ENCODE data around the gene PPP1R7. TPM values are rescaled to one million over a fixed set of nuclear protein-coding genes. Genes with fewer than 3 reads are reported as not detected.

The PPP1R7 gene
- total RNA-seq, 2 donors from 2014 or later, result 54.8 to 109 TPM

DNA sequence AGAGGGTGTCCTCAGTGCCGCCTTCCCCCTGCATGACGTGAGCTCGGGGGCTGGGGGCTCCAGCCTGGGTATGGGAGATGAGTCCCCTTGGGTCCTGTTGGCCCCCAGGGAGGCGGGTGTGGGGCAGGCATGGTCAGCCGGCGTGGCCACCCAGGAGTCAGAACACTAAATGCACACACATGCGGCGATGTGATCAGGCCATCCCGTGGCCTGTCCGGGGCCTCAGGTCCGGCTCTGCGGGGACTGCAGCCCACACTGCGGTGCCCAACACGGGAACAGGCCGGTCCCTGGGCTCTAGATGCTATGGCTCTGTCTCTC, 52.0 kb downstream of the PPP1R7 start:
- Mint-ChIP-seq H3K4me1 (ENCODE audit: low read depth in 2 of 2) (no peaks in the 10 kb centered on the region), H3K27me3 (no peaks in the 10 kb centered on the region), H3K27ac (no peak overlapping the region), H3K36me3 (no peaks in the 10 kb centered on the region), H3K4me3 (no peak overlapping the region), H3K9me3 (no peaks in the 10 kb centered on the region)
- DNase-seq (ENCODE audit: low spot score), result no peak
- no peak for ATAC-seq

GRCh38 chr2:241202681-241203080, 52.4 kb downstream of the PPP1R7 start:
- H3K27ac Mint-ChIP-seq, result no peak overlapping the region
- H3K27me3 Mint-ChIP-seq, result no peaks in the 10 kb centered on the region
- H3K4me3 Mint-ChIP-seq, result no peak overlapping the region
- H3K36me3 Mint-ChIP-seq, result no peaks in the 10 kb centered on the region
- no peaks in the 10 kb centered on the region for H3K9me3 Mint-ChIP-seq
- ATAC-seq, result no peak
- no peaks in the 10 kb centered on the region for H3K4me1 Mint-ChIP-seq (ENCODE audit: low read depth in 2 of 2)
- DNase-seq (ENCODE audit: low spot score), result peak; percentile 60

GRCh38 chr2:241203218-241204009, 53.1 kb downstream of the PPP1R7 start:
- H3K4me1 Mint-ChIP-seq (ENCODE audit: low read depth in 2 of 2), result no peaks in the 10 kb centered on the region
- DNase-seq (ENCODE audit: low spot score) (peak; percentile 45), ATAC-seq (no peak)
- H3K9me3 Mint-ChIP-seq, result no peaks in the 10 kb centered on the region
- H3K4me3 Mint-ChIP-seq, result no peak overlapping the region
- H3K27me3 Mint-ChIP-seq, result no peaks in the 10 kb centered on the region
- no peak overlapping the region for H3K27ac Mint-ChIP-seq
- no peaks in the 10 kb centered on the region for H3K36me3 Mint-ChIP-seq

GRCh38 chr2:241204010-241204384, 53.7 kb downstream of the PPP1R7 start:
- Mint-ChIP-seq H3K9me3 (no peaks in the 10 kb centered on the region), H3K27me3 (no peaks in the 10 kb centered on the region), H3K27ac (no peak overlapping the region), H3K4me1 (ENCODE audit: low read depth in 2 of 2) (no peaks in the 10 kb centered on the region), H3K4me3 (no peak overlapping the region), H3K36me3 (no peaks in the 10 kb centered on the region)
- DNase-seq (ENCODE audit: low spot score) (peak; percentile 54), ATAC-seq (no peak)

- no peak overlapping the region for H3K27ac Mint-ChIP-seq
- H3K27me3 Mint-ChIP-seq, result no peaks in the 10 kb centered on the region
Measured at GRCh38 chr2:241204490-241204889, 54.2 kb downstream of the PPP1R7 start.

GRCh38 chr2:241205086-241205485, 54.8 kb downstream of the PPP1R7 start:
- no peak overlapping the region for H3K4me3 Mint-ChIP-seq
- DNase-seq (ENCODE audit: low spot score), result peak; percentile 58
- no peak for ATAC-seq
- no peaks in the 10 kb centered on the region for H3K27me3 Mint-ChIP-seq
- no peak overlapping the region for H3K27ac Mint-ChIP-seq
- no peaks in the 10 kb centered on the region for H3K36me3 Mint-ChIP-seq
- no peaks in the 10 kb centered on the region for H3K9me3 Mint-ChIP-seq
- no peaks in the 10 kb centered on the region for H3K4me1 Mint-ChIP-seq (ENCODE audit: low read depth in 2 of 2)

More at GRCh38 chr2:241204490-241204889, 54.2 kb downstream of the PPP1R7 start:
- peak; percentile 48 for DNase-seq (ENCODE audit: low spot score)
- Mint-ChIP-seq H3K9me3 (no peaks in the 10 kb centered on the region), H3K4me3 (no peak overlapping the region), H3K36me3 (no peaks in the 10 kb centered on the region), H3K4me1 (ENCODE audit: low read depth in 2 of 2) (no peaks in the 10 kb centered on the region)
- ATAC-seq, result no peak

DNA sequence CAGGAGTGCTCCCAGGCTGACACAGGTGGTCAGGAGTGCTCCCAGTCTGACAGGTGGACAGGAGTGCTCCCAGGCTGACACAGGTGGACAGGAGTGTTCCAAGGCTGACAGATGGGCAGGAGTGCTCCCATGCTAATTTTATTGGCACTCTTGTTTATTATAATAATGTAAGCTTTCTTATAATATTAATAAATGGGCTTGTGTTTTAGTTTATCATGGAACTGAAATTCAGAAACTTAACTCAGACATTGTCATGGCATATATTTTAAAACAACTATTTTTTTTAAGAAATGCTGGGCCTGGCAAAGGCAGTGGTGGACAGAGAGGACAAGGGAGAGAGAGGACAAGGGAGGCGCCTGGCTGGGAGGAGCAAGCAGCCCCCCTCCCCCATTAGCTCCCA, 56.9 kb downstream of the PPP1R7 start:
- no peak for ATAC-seq
- H3K4me1 Mint-ChIP-seq (ENCODE audit: low read depth in 2 of 2), result no peaks in the 10 kb centered on the region
- no peaks in the 10 kb centered on the region for H3K36me3 Mint-ChIP-seq
- no peak for DNase-seq (ENCODE audit: low spot score)
- H3K9me3 Mint-ChIP-seq, result no peaks in the 10 kb centered on the region
- no peak overlapping the region for H3K4me3 Mint-ChIP-seq
- H3K27ac Mint-ChIP-seq, result no peak overlapping the region
- H3K27me3 Mint-ChIP-seq, result no peaks in the 10 kb centered on the region

DNA sequence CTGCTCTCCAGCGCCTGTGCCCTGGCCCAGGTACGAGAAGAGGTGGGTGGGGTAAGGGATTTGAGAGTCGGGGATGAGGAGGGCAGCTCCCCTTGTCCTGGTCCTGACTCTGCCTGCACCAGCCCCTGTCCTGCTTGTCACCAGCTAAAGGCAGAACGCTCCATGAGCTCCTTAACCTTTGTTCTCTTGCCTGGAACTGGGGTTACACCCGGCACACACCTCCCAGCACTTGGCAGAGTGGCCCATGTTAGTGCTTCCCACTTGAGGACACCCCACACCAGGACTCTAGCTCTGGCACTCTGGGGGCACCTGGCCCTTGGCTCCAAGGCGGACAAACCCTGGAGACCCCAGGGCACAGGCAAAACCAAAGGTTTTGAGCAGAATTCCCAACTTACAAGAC, 57.4 kb downstream of the PPP1R7 start:
- Mint-ChIP-seq H3K9me3 (no peaks in the 10 kb centered on the region), H3K4me3 (no peak overlapping the region), H3K27ac (no peak overlapping the region), H3K36me3 (no peaks in the 10 kb centered on the region), H3K27me3 (no peaks in the 10 kb centered on the region), H3K4me1 (ENCODE audit: low read depth in 2 of 2) (no peaks in the 10 kb centered on the region)
- peak; percentile 45 for DNase-seq (ENCODE audit: low spot score)
- no peak for ATAC-seq

GRCh38 chr2:241208058-241208457, 57.8 kb downstream of the PPP1R7 start:
- Mint-ChIP-seq H3K27me3 (no peaks in the 10 kb centered on the region), H3K4me1 (ENCODE audit: low read depth in 2 of 2) (no peaks in the 10 kb centered on the region), H3K9me3 (no peaks in the 10 kb centered on the region), H3K27ac (no peak overlapping the region), H3K4me3 (no peak overlapping the region), H3K36me3 (no peaks in the 10 kb centered on the region)
- DNase-seq (ENCODE audit: low spot score), result no peak
- no peak for ATAC-seq

DNA sequence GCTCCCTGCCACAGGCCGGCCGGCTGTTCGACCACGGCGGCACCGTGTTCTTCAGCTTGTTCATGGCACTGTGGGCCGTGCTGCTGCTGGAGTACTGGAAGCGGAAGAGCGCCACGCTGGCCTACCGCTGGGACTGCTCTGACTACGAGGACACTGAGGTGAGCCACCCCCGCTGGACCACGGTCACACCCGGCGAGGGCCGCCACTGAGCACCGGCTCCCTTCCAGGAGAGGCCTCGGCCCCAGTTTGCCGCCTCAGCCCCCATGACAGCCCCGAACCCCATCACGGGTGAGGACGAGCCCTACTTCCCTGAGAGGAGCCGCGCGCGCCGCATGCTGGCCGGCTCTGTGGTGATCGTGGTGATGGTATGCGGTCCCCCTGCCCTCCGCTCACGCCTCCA, 59.0 kb downstream of the PPP1R7 start:
- Mint-ChIP-seq H3K27me3 (no peaks in the 10 kb centered on the region), H3K27ac (no peak overlapping the region), H3K9me3 (no peaks in the 10 kb centered on the region), H3K4me1 (ENCODE audit: low read depth in 2 of 2) (no peaks in the 10 kb centered on the region), H3K36me3 (no peaks in the 10 kb centered on the region), H3K4me3 (no peak overlapping the region)
- no peak for ATAC-seq
- peak; percentile 47 for DNase-seq (ENCODE audit: low spot score)

- no peaks in the 10 kb centered on the region for H3K27me3 Mint-ChIP-seq
Measured at GRCh38 chr2:241211276-241211675, 61.0 kb downstream of the PPP1R7 start.

DNA sequence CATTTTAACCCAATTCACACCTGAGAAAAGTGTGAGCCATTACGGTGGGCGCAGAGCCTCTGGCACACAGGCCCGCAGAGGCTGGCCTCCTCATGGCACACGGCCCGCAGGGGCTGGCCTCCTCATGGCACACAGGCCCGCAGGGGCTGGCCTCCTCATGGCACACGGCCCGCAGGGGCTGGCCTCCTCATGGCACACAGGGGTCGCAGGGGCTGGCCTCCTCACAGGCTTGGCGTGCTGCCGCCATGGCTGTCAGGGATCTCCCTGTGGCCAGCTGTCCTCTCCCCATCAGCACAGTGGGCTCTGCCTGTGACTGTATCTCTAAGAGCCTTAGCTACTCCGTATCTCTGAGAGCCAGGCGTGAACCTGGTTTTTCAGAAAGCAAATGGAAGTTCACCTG, 62.8 kb downstream of the PPP1R7 start:
- H3K4me3 Mint-ChIP-seq, result no peak overlapping the region
- peak; percentile 6 for DNase-seq (ENCODE audit: low spot score)
- no peaks in the 10 kb centered on the region for H3K9me3 Mint-ChIP-seq
- H3K4me1 Mint-ChIP-seq (ENCODE audit: low read depth in 2 of 2), result no peaks in the 10 kb centered on the region
- H3K36me3 Mint-ChIP-seq, result no peaks in the 10 kb centered on the region
- H3K27ac Mint-ChIP-seq, result no peak overlapping the region
- no peak for ATAC-seq
- no peaks in the 10 kb centered on the region for H3K27me3 Mint-ChIP-seq

More at GRCh38 chr2:241211276-241211675, 61.0 kb downstream of the PPP1R7 start:
- H3K36me3 Mint-ChIP-seq, result no peaks in the 10 kb centered on the region
- no peak for ATAC-seq
- no peaks in the 10 kb centered on the region for H3K4me1 Mint-ChIP-seq (ENCODE audit: low read depth in 2 of 2)
- H3K27ac Mint-ChIP-seq, result peak overlapping the region in 1 of 2 donors; percentile 67
- no peak overlapping the region for H3K4me3 Mint-ChIP-seq
- no peaks in the 10 kb centered on the region for H3K9me3 Mint-ChIP-seq
- peak; percentile 56 for DNase-seq (ENCODE audit: low spot score)

DNA sequence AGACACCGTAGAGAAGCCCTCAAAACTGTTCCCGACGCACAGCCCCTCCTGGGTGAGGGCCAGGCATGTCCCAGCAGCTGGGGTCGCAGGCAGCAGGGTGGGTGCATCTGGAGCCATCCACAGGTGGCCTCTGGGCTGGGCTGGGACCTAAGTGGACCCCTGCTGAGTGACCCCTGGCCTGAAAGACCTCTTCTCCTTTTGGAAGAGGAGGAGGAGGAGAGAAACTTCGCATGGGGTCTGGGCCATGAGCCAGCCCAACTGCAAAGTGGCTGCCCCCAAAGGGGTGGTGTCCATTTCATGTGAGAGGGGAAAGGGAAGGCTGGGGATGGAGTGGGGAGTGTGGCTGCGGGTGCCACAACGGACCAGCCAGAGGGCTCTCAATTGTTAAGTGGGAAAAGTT, 63.3 kb downstream of the PPP1R7 start:
- Mint-ChIP-seq H3K4me1 (ENCODE audit: low read depth in 2 of 2) (peaks cover 2 to 3% of the 10 kb centered on the region in 2 donors), H3K9me3 (no peaks in the 10 kb centered on the region), H3K27ac (no peak overlapping the region), H3K4me3 (no peak overlapping the region), H3K36me3 (no peaks in the 10 kb centered on the region), H3K27me3 (no peaks in the 10 kb centered on the region)
- ATAC-seq (no peak), DNase-seq (ENCODE audit: low spot score) (peak; percentile 55)

DNA sequence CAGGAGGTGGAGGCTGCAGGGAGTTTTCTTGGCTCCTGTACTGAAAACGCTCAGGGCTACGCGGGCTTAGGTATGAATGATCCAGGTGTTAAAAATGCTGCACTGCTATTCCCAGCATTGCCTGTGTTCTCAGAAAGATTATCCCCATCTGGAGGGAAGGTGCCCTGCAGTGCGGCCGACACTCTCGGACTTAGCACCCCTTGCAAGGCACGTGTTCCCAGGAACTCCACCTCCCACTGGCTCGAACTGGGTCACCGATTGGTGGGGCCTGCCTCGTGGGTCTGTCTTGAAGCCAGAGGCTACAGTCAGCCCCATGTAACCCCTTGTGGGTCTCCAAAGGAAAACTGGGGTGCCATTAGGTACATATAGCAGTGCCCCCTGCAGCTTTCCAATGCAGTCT, 63.9 kb downstream of the PPP1R7 start:
- H3K9me3 Mint-ChIP-seq, result no peaks in the 10 kb centered on the region
- H3K27ac Mint-ChIP-seq, result no peak overlapping the region
- DNase-seq (ENCODE audit: low spot score) (peak; percentile 56), ATAC-seq (no peak)
- H3K36me3 Mint-ChIP-seq, result no peaks in the 10 kb centered on the region
- H3K27me3 Mint-ChIP-seq, result no peaks in the 10 kb centered on the region
- H3K4me3 Mint-ChIP-seq, result no peak overlapping the region
- peaks cover 5% of the 10 kb centered on the region in 2 donors for H3K4me1 Mint-ChIP-seq (ENCODE audit: low read depth in 2 of 2)

DNA sequence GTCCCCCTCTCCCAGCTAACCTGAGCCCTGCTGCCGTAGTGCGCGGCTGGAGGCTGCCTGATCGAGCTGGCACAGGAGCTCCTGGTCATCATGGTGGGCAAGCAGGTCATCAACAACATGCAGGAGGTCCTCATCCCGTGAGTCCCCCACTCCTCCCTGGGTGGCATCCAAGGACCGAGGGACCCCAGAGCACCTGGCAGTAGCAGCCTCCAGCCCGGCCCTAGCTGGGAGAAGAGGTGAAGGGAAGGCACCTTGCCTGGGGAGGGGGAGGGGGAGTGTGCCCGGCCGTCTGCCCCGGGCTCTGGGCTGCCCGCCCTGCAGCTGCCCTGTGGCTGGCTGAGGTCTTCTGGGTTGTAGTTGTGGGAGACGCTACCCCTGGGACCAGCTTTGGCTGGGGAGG, 64.5 kb downstream of the PPP1R7 start:
- H3K36me3 Mint-ChIP-seq, result no peaks in the 10 kb centered on the region
- H3K4me1 Mint-ChIP-seq (ENCODE audit: low read depth in 2 of 2), result peaks cover 5 to 8% of the 10 kb centered on the region in 2 donors
- H3K4me3 Mint-ChIP-seq, result no peak overlapping the region
- no peak for ATAC-seq
- H3K27ac Mint-ChIP-seq, result no peak overlapping the region
- H3K9me3 Mint-ChIP-seq, result no peaks in the 10 kb centered on the region
- no peaks in the 10 kb centered on the region for H3K27me3 Mint-ChIP-seq
- DNase-seq (ENCODE audit: low spot score), result peak; percentile 60

Data from natural killer cell treated with Interleukin-12 subunit alpha and Interleukin-12 subunit beta and Interleukin-15 and Interleukin-18, amount 100 ng/mL, for 72 hours (primary cell).